Heart right ventricle (tissue), 16 donors: Measurements from ENCODE around the gene UBAC2. TPM values are rescaled to one million over a fixed set of nuclear protein-coding genes. Genes with fewer than 3 reads are reported as not detected.
A peak's percentile ranks its signal among the peaks of the same experiment; 100 is the strongest.

Source experiments
- ATAC-seq, 8 donors: fragments of 200-7000 bp; cut with Tn5 transposase; one replicate each; pipeline ENCODE4 v1.9.1; 2020; ENCODE audit warnings: mild to moderate bottlenecking in 8 of 8, moderate library complexity in 8 of 8, moderate number of reproducible peaks in 1 of 8
- DNase-seq, 2 donors: peaks; one replicate each; pipeline ENCODE4 v3.0.0-alpha.2; 2020
- H3K27ac ChIP-seq, 10 donors: fragments of 200-600 bp; sonication (generic) in 2 of 10; one replicate each; pipeline versions ENCODE4 v1.5.0 to v1.8.0; 2020 to 2022; ENCODE audit warnings: mild to moderate bottlenecking in 3 of 10
- H3K27me3 ChIP-seq, 7 donors: fragments of 200-600 bp; one replicate each; pipeline ENCODE4 v1.8.0; 2021 to 2022; ENCODE audit warnings: mild to moderate bottlenecking in 2 of 7
- H3K36me3 ChIP-seq, 9 donors: fragments of 200-600 bp; sonication (generic) in 1 of 9; one replicate each; pipeline versions ENCODE4 v1.5.0 to v1.8.0; 2020 to 2022; ENCODE audit warnings: mild to moderate bottlenecking in 2 of 9
- H3K4me1 ChIP-seq, 9 donors: fragments of 200-600 bp; sonication (generic) in 1 of 9; one replicate each; pipeline versions ENCODE4 v1.5.0 to v1.8.0; 2020 to 2022; ENCODE audit warnings: mild to moderate bottlenecking in 4 of 9
- H3K4me3 ChIP-seq, 10 donors: fragments of 200-600 bp; sonication (generic) in 2 of 10; one replicate each; pipeline versions ENCODE4 v1.5.0 to v1.8.0; 2020 to 2022; ENCODE audit warnings: mild to moderate bottlenecking in 7 of 10, moderate library complexity in 2 of 10
- H3K9me3 ChIP-seq, 11 donors: fragments of 200-600 bp in 10 of 11; sonication (generic) in 2 of 11; one replicate each; pipeline versions ENCODE4 v1.5.0 to v1.8.0; 2013 to 2022; ENCODE audit warnings: mild to moderate bottlenecking in 2 of 11, control low read depth in 1 of 11, moderate library complexity in 1 of 11
- CTCF ChIP-seq, 9 donors: fragments of 200-600 bp; sonication (generic) in 2 of 9; IDR thresholded peaks; one replicate each; pipeline versions ENCODE4 v1.5.0 to v1.8.0; 2021 to 2022; ENCODE audit warnings: antibody characterized with exemption in 9 of 9, mild to moderate bottlenecking in 5 of 9, moderate library complexity in 1 of 9
- WGBS, 2 donors: extraction: QIAGEN DNeasy Blood & Tissue Kit; methylation state at CpG; one replicate each; pipeline ENCODE4 v1.1.7; 2013; ENCODE audit warnings: inconsistent platforms in 1 of 2; 5-methylcytosine and 5-hydroxymethylcytosine counted together
- intact Hi-C, 10 donors: fragments of 100-400 bp; cut with DNase I; formaldehyde crosslinking; loops; one replicate each; pipeline versions ENCODE4 v1.11.1 to v1.14.2; 2022
- polyA plus RNA-seq, 2 donors: library from polyadenylated mRNA; stranded (reverse); fragments of 200-250 nt; gene quantifications; one replicate each; pipeline ENCODE4 v1.2.3, GENCODE V29; 2013
- total RNA-seq, 10 donors: library from RNA; stranded (reverse); fragmentation: NEBNext Ultra II Directional in 3 of 10; extraction: Animal tissue kit (Norgen Biotek cat#: 25700) in 3 of 10; gene quantifications; one replicate each; pipeline versions ENCODE4 v1.2.1 to v1.2.4, GENCODE V29; 2021 to 2023
- donor health status: Arrhythmogenic right ventricular cardiomyopathy.
- donor health status: ischemic (EF 13 %, LVEDD 7.1; RV severe dilation, severe dysfunction).
- donor health status: healthy with polysubstance abuse.
- donor health status: DM: no; HTN: yes; CAD: no.
- donor health status: DM: no; HTN: no; CAD: no.
- donor health status: ischemic (EF 25% LVEDD 6.9; RV normal size, moderate dysfunction).
- donor health status: ischemic (EF 25% LVEDD 5.7; RV mildly dilated, moderate dysfunction).
- donor health status: healthy.
- donor health status: DM: yes; HTN: yes; CAD: no.
- donor health status: Ischemic cardiomyopathy.
- donor health status: ischemic (EF 35%, LVEDD 5.7; RV mildly dilated, moderate dysfunction).
- donor health status: nonischemic (EF 11% LVEDD 7.7; RV severe dilation, severe dysfunction).
- donor health status: DM: yes; HTN: yes; CAD: no.
- donor health status: PGD.
- donor health status: ischemic (EF 29% LVEDD 5.4; RV normal size, mild dysfunction).
- donor health status: nonischemic (EF 23%, LVEDD 6.1; RV moderate dilation, normal function).

UBAC2 gene
- total and polyA plus RNA-seq, 12 donors = 31.8 to 60.4 (median 47.0) TPM

- Histone ChIP-seq H3K27ac (peak overlapping the region in 1 of 10 donors; percentile 41), H3K4me3 (no peak overlapping the region), H3K4me1 (peaks cover 4 to 78% (median 36%) of the 10 kb centered on the region in 9 donors), H3K36me3 (peaks cover 0 to 11% (median 0%) of the 10 kb centered on the region in 9 donors), H3K9me3 (no peaks in the 10 kb centered on the region), H3K27me3 (no peaks in the 10 kb centered on the region)
- no peak for DNase-seq
- intact Hi-C loops = no loop called here
- no peak for TF ChIP-seq CTCF (IDR thresholded peaks at IDR 0.05)
- no peak for ATAC-seq
- WGBS, 2 donors = 91% methylated on average over 7 of the region's 7 CpGs
Measured at GRCh38 chr13:99289674-99290337, 89.2 kb downstream of the UBAC2 start.

DNA sequence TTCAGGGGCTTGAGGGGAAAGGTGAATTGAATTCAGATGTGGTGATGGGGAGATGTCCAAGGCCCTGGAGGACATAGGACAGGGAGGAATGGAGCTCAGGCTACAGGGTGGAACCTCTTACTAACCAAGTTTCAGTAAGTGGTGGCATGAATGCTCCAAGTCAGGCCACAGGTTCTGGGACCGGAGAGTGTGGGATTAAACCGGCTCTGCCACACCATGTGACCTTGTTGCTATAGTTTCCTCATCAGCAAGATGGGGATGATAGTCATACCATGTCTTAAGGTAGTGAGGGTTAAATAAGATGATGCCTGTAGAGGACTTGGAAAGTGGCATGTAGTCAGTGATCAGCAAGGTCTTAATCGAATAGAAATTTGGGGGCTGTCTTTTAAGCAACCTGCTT, 90.2 kb downstream of the UBAC2 start:
- intact Hi-C loops = no loop called here
- TF ChIP-seq CTCF (IDR thresholded peaks at IDR 0.05) = no peak
- no peak overlapping the region for H3K4me3 ChIP-seq
- ATAC-seq = no peak
- H3K9me3 ChIP-seq = no peaks in the 10 kb centered on the region
- no peak for DNase-seq
- H3K27ac ChIP-seq = no peak overlapping the region
- peaks cover 0 to 11% (median 0%) of the 10 kb centered on the region in 9 donors for H3K36me3 ChIP-seq
- 80 to 84% methylated on average over 3 of the region's 3 CpGs for WGBS, 2 donors
- peaks cover 3 to 78% (median 26%) of the 10 kb centered on the region in 9 donors for H3K4me1 ChIP-seq
- no peaks in the 10 kb centered on the region for H3K27me3 ChIP-seq

- no peak for DNase-seq
- TF ChIP-seq CTCF (IDR thresholded peaks at IDR 0.05) = no peak
- intact Hi-C loops = no loop called here
- 86 to 95% methylated on average over 2 of the region's 2 CpGs for WGBS, 2 donors
- Histone ChIP-seq H3K36me3 (peaks cover 0 to 11% (median 0%) of the 10 kb centered on the region in 9 donors), H3K4me1 (peaks cover 0 to 80% (median 3%) of the 10 kb centered on the region in 9 donors), H3K27me3 (no peaks in the 10 kb centered on the region), H3K9me3 (no peaks in the 10 kb centered on the region), H3K4me3 (no peak overlapping the region), H3K27ac (peak overlapping the region in 1 of 10 donors; percentile 48)
- ATAC-seq = peak in 2 of 8 donors; percentile 15 to 45
Measured at GRCh38 chr13:99293178-99293577, 92.5 kb downstream of the UBAC2 start.

DNA sequence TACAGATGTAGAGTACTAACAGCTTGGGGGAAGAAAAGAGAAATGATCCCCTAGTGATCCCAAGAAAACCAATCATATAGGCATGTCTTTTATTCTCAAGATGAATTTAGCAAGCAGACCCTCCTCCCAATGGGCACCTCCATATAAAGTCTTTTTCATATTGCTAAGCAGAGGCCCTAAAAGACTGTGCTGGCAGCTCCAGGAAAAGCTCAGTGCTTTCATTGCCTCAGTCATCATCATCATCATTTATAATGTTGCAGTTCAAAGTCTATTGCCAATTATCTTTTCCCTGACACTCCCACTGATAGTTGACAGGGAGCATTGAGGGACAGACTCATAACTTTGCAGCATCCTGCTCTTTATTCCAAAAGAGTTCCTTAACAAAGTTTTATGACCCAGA, 93.5 kb downstream of the UBAC2 start:
- peaks cover 0 to 11% (median 0%) of the 10 kb centered on the region in 9 donors for H3K36me3 ChIP-seq
- no peak overlapping the region for H3K4me3 ChIP-seq
- no peak overlapping the region for H3K27ac ChIP-seq
- DNase-seq (no peak), ATAC-seq (no peak)
- intact Hi-C loops = no loop called here
- no peaks in the 10 kb centered on the region for H3K9me3 ChIP-seq
- no peaks in the 10 kb centered on the region for H3K27me3 ChIP-seq
- peaks cover 0 to 80% (median 0%) of the 10 kb centered on the region in 9 donors for H3K4me1 ChIP-seq
- no peak for TF ChIP-seq CTCF (IDR thresholded peaks at IDR 0.05)
